HEK293 (cell line): Measurements from ENCODE around the gene ILKAP.
A peak's percentile ranks its signal among the peaks of the same experiment; 100 is the strongest.

ENCODE experiments used
- CTCF ChIA-PET: fragments of 350-600 bp; formaldehyde crosslinking; extraction: SDS; loops from one replicate; lab custom pipeline; 2021; ENCODE audit warnings: antibody characterized with exemption; lab: Yijun Ruan, JAX
- POLR2A ChIA-PET: fragments of 300-600 bp; formaldehyde crosslinking; extraction: SDS; loops from one replicate; lab custom pipeline; 2020; ENCODE audit warnings: antibody characterized with exemption, inconsistent platforms; lab: Yijun Ruan, JAX
- H3K27ac ChIP-seq: fragments of 200-500 bp; sonication (Bioruptor generic); 2 replicates; pipeline ENCODE4 v1.5.1; 2014; ENCODE audit warnings: low read depth, low read length, control low read depth, inconsistent platforms; ENCODE audit errors: extremely low read depth
- H3K36me3 ChIP-seq, 2 experiments: fragments of 200-500 bp in 1 of 2; sonication (Bioruptor generic) in 1 of 2; 1 replicate in 1 of 2; 2 replicates in 1 of 2; pipeline ENCODE4 v1.5.1; 2014 to 2017; ENCODE audit warnings: inconsistent platforms in 2 of 2, low read length in 2 of 2; ENCODE audit not compliant: control insufficient read depth in 2 of 2, insufficient read depth in 1 of 2
- H3K4me1 ChIP-seq: fragments of 200-500 bp; sonication (Bioruptor generic); 2 replicates; pipeline ENCODE4 v1.5.1; 2014; ENCODE audit warnings: mild to moderate bottlenecking, low read length, inconsistent platforms; ENCODE audit not compliant: control insufficient read depth, insufficient read depth
- H3K4me3 ChIP-seq: 2 replicates; pipeline ENCODE4 v1.5.1; 2011; ENCODE audit warnings: low read depth, mild to moderate bottlenecking, control low read depth, low read length, moderate library complexity
- H3K9me3 ChIP-seq: fragments of 200-500 bp; sonication (Bioruptor generic); 2 replicates; pipeline ENCODE4 v1.5.1; 2014; ENCODE audit warnings: low read depth, low read length, inconsistent platforms; ENCODE audit not compliant: control insufficient read depth, insufficient read depth
- BCL11B ChIP-seq: fragments of 450-650 bp; formaldehyde crosslinking; IDR thresholded peaks from 2 replicates; pipeline ENCODE4 v1.5.1; 2016; ENCODE audit warnings: low read depth, missing biosample characterization, missing genetic modification characterization
- EGR2 ChIP-seq: fragments of 450-650 bp; formaldehyde crosslinking; IDR thresholded peaks from 2 replicates; pipeline ENCODE4 v1.5.1; 2016; ENCODE audit warnings: low read depth, missing biosample characterization, missing genetic modification characterization
- GLIS2 ChIP-seq: fragments of 450-650 bp; formaldehyde crosslinking; IDR thresholded peaks from 2 replicates; pipeline ENCODE4 v1.5.1; 2016; ENCODE audit warnings: missing biosample characterization, missing genetic modification characterization
- HOXD13 ChIP-seq: sonication (generic); formaldehyde crosslinking; IDR thresholded peaks from 2 replicates; pipeline ENCODE4 v1.8.0; 2022; ENCODE audit warnings: missing genetic modification reagents, borderline replicate concordance
- IKZF3 ChIP-seq: fragments of 450-650 bp; IDR thresholded peaks from 2 replicates; pipeline ENCODE4 v1.5.0; 2018; ENCODE audit warnings: missing biosample characterization, mild to moderate bottlenecking, missing genetic modification characterization, moderate library complexity
- MYNN ChIP-seq: fragments of 450-650 bp; formaldehyde crosslinking; IDR thresholded peaks from 2 replicates; pipeline ENCODE4 v1.5.1; 2016; ENCODE audit warnings: missing biosample characterization, missing genetic modification characterization, borderline replicate concordance
- SETDB1 ChIP-seq: IDR thresholded peaks from one replicate; pipeline ENCODE4 v1.6.1; 2017; ENCODE audit warnings: mild to moderate bottlenecking, low read length, moderate library complexity, mixed read lengths; ENCODE audit not compliant: insufficient read length
- SP7 ChIP-seq: fragments of 450-650 bp; formaldehyde crosslinking; IDR thresholded peaks from 2 replicates; pipeline ENCODE4 v1.5.1; 2016; ENCODE audit warnings: missing biosample characterization, missing genetic modification characterization
- TRIM28 ChIP-seq: IDR thresholded peaks from 2 replicates; pipeline ENCODE4 v1.6.1; 2011; ENCODE audit warnings: low read length, control low read depth, borderline replicate concordance
- ZEB2 ChIP-seq: fragments of 450-650 bp; formaldehyde crosslinking; IDR thresholded peaks from 2 replicates; pipeline ENCODE4 v1.5.1; 2016; ENCODE audit warnings: missing biosample characterization, missing genetic modification characterization
- ZFHX2 ChIP-seq: fragments of 450-650 bp; formaldehyde crosslinking; conservative IDR thresholded peaks from 2 replicates; pipeline ENCODE4 v1.5.1; 2016; ENCODE audit warnings: missing biosample characterization, missing genetic modification characterization
- ZFP3 ChIP-seq: fragments of 450-650 bp; formaldehyde crosslinking; IDR thresholded peaks from 2 replicates; pipeline ENCODE4 v1.5.1; 2016; ENCODE audit warnings: low read depth, missing biosample characterization, missing genetic modification characterization
- ZFP41 ChIP-seq: fragments of 450-650 bp; formaldehyde crosslinking; IDR thresholded peaks from 2 replicates; pipeline ENCODE4 v1.5.1; 2016; ENCODE audit warnings: missing biosample characterization, missing genetic modification characterization, borderline replicate concordance
- ZNF10 ChIP-seq: fragments of 450-650 bp; formaldehyde crosslinking; IDR thresholded peaks from 2 replicates; pipeline ENCODE4 v1.5.1; 2017; ENCODE audit warnings: missing biosample characterization, missing genetic modification characterization
- ZNF114 ChIP-seq: fragments of 450-650 bp; formaldehyde crosslinking; IDR thresholded peaks from 2 replicates; pipeline ENCODE4 v1.5.0; 2017; ENCODE audit warnings: missing biosample characterization, missing genetic modification characterization
- ZNF16 ChIP-seq: fragments of 450-650 bp; formaldehyde crosslinking; IDR thresholded peaks from 2 replicates; pipeline ENCODE4 v1.5.1; 2016; ENCODE audit warnings: low read depth, missing biosample characterization, missing genetic modification characterization
- ZNF2 ChIP-seq: fragments of 450-650 bp; formaldehyde crosslinking; IDR thresholded peaks from 2 replicates; pipeline ENCODE4 v1.5.1; 2016; ENCODE audit warnings: missing biosample characterization, missing genetic modification characterization
- ZNF274 ChIP-seq, 2 experiments: fragments of 200-500 bp in 1 of 2; fragments of 450-650 bp in 1 of 2; sonication (Bioruptor generic) in 1 of 2; formaldehyde crosslinking in 1 of 2; IDR thresholded peaks; 2 replicates each; pipeline versions ENCODE4 v1.5.1 to v1.6.1; 2014 to 2016; ENCODE audit warnings: borderline replicate concordance in 1 of 2, inconsistent platforms in 1 of 2, low read length in 1 of 2, missing biosample characterization in 1 of 2, missing genetic modification characterization in 1 of 2
- ZNF335 ChIP-seq: fragments of 450-650 bp; formaldehyde crosslinking; conservative IDR thresholded peaks from 2 replicates; pipeline ENCODE4 v1.5.1; 2016; ENCODE audit warnings: missing biosample characterization, missing genetic modification characterization
- ZNF341 ChIP-seq: fragments of 450-650 bp; formaldehyde crosslinking; IDR thresholded peaks from 2 replicates; pipeline ENCODE4; 2016; ENCODE audit warnings: low read depth, missing biosample characterization, missing genetic modification characterization
- ZNF654 ChIP-seq: fragments of 450-650 bp; formaldehyde crosslinking; IDR thresholded peaks from 2 replicates; pipeline ENCODE4 v1.5.1; 2016; ENCODE audit warnings: low read depth, missing biosample characterization, missing genetic modification characterization
- ZNF658 ChIP-seq: fragments of 450-650 bp; formaldehyde crosslinking; IDR thresholded peaks from 2 replicates; pipeline ENCODE4; 2016; ENCODE audit warnings: missing biosample characterization, missing genetic modification characterization
- ZNF677 ChIP-seq: fragments of 450-650 bp; IDR thresholded peaks from 2 replicates; pipeline ENCODE4 v1.5.0; 2018; ENCODE audit warnings: missing biosample characterization, mild to moderate bottlenecking, missing genetic modification characterization, moderate library complexity
- ZNF707 ChIP-seq: fragments of 450-650 bp; formaldehyde crosslinking; IDR thresholded peaks from 2 replicates; pipeline ENCODE4 v1.5.1; 2016; ENCODE audit warnings: missing biosample characterization, missing genetic modification characterization
- TF ChIP-seq, protein P1 (sequence below): fragments of 450-650 bp; formaldehyde crosslinking; IDR thresholded peaks from 2 replicates; pipeline ENCODE4 v1.5.1; 2016; ENCODE audit warnings: missing biosample characterization, missing genetic modification characterization
- TF ChIP-seq, protein P2 (sequence below): fragments of 450-650 bp; formaldehyde crosslinking; IDR thresholded peaks from 2 replicates; pipeline ENCODE4 v1.5.1; 2016; ENCODE audit warnings: missing biosample characterization, missing genetic modification characterization
- TF ChIP-seq, protein P3 (sequence below): fragments of 450-650 bp; formaldehyde crosslinking; IDR thresholded peaks from 2 replicates; pipeline ENCODE4 v1.5.1; 2016; ENCODE audit warnings: missing biosample characterization, missing genetic modification characterization

Gene ILKAP

DNA sequence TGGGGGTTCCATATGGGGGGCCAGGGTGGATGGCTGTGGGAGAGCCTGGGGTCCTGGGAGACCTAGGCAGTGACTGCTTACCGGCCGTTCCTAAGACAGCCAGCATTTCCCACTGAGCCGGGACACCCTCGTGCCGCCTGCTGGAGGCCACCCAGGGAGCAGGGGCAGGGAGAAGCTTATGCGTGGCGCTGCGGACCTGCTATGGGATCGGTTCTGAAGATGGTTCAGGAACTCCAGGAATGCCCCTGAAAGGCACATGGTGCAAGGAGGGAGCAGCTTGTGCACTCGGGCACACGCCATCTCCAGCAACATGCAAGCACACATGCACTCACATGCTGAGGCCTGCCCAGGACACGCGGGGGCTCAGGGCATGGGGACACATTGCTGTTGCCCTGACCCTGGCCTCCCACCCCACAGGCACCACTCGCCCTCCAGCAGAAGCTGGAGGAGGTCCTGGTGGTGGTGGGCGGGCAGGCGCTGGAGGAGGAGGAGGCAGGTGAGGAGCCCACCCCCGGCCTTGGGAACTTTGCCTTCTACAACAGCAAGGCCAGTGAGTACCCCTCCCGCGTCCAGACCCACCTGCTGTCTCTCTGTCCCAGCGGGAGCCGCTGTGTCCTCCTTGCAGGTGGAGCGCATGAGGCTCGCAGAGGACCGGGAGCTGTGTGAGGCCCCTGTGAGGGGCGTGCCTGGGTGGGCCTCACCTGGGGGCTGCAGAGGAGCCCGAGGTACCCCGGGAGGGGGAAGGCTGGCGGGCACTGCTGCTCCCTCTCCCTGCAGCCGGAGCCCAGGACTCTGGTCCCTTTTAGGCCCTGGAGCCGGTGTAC, 60.9 kb downstream of the ILKAP start:
- H3K4me3 ChIP-seq = no peak overlapping the region
- H3K9me3 ChIP-seq = no peaks in the 10 kb centered on the region
- TF ChIP-seq GLIS2 (peak; percentile 24), ZNF341 (tag by site-specific recombination) (0 out of 2 replicates have a peak, but pooled peaks have one; percentile 16), ZFP3 (tag by site-specific recombination) (no peak), SP7 (tag by site-specific recombination) (no peak), ZFHX2 (tag by site-specific recombination) (peak; percentile 80), EGR2 (tag by site-specific recombination) (peak; percentile 67)
- ChIA-PET CTCF (interaction anchor here (0.6 to 0.7 kb wide), 2 partner anchors 42 to 74 kb away, joined by 3 to 6 read pairs; no protein-coding TSS in a partner anchor), POLR2A (interaction anchor here (0.5 kb wide), 1 partner anchor 82 kb away, joined by 3 read pairs; the partner anchor contains the start of gene SCLY)
- H3K4me1 ChIP-seq = no peaks in the 10 kb centered on the region
- H3K36me3 ChIP-seq = no peaks in the 10 kb centered on the region
- H3K27ac ChIP-seq = no peak overlapping the region

DNA sequence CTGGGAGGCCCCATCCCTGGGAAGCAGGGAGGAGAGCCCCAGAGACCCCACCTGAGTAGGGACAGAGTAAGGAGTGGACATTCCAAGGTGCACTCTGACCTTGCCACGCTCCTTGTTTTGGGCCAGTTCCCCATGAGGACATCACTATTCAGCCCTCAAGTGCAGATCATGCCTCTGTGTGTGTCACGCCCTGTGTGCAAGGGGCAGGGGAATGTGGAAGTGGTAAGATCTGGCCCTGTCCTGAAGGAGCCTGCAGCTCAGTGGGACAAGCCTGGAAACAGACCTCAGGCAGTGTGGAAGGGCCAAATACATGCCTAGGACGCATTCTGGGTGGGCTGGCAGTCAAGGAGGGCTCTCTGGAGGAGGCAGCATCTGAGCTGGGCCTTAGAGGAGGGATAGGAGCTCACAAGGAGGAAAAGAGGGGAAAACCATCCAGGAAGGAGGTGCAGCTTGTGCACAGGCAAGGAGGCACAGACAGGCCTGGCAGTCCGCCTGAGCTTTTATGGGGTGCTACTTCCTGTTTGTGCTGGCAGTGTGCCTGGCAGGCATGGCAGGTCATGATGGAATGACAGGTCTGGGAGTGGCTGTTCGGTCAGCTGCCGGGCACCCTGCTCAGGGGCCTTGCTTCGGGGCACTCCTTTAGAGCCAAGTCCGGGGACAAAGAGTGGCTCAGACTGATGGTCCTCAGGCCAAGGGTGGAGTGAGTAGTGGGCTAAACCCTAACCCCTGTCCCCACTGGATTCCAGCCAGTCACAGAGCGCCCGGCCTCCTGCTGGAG, 61.8 kb downstream of the ILKAP start:
- Histone ChIP-seq H3K27ac (no peak overlapping the region; the same call in 1 of the 2 replicates), H3K36me3 (no peaks in the 10 kb centered on the region), H3K4me3 (no peak overlapping the region), H3K9me3 (no peaks in the 10 kb centered on the region), H3K4me1 (no peaks in the 10 kb centered on the region)
- ChIA-PET CTCF (interaction anchor here (0.6 to 0.7 kb wide), 2 partner anchors 41 to 73 kb away, joined by 3 to 6 read pairs; no protein-coding TSS in a partner anchor), POLR2A (no interaction called here)
- TF ChIP-seq ZNF654 (tag by site-specific recombination) (no peak), MYNN (tag by site-specific recombination) (no peak), SETDB1 (no peak), ZEB2 (tag by site-specific recombination) (no peak), ZNF658 (tag by site-specific recombination) (no peak), TRIM28 (no peak), ZNF16 (no peak), ZNF10 (no peak), IKZF3 (tag by site-specific recombination) (no peak), ZNF707 (tag by site-specific recombination) (no peak), ZNF2 (tag by site-specific recombination) (no peak), ZNF114 (tag by site-specific recombination) (no peak), ZNF335 (tag by site-specific recombination) (peak; percentile 70), ZNF274 (IDR thresholded peaks at IDR 0.05; ENCODE audit: low read length) (no peak), ZNF274 (tag by site-specific recombination; IDR thresholded peaks at IDR 0.05; ENCODE audit: borderline replicate concordance) (no peak), HOXD13 (CRISPR knock-in tag) (no peak), BCL11B (no peak), ZFP41 (no peak), ZNF677 (tag by site-specific recombination) (no peak)
- TF ChIP-seq, protein P1, sequence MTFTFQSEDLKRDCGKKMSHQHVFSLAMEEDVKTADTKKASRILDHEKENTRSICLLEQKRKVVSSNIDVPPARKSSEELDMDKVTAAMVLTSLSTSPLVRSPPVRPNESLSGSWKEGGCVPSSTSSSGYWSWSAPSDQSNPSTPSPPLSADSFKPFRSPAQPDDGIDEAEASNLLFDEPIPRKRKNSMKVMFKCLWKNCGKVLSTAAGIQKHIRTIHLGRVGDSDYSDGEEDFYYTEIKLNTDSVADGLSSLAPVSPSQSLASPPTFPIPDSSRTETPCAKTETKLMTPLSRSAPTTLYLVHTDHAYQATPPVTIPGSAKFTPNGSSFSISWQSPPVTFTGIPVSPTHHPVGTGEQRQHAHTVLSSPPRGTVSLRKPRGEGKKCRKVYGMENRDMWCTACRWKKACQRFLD = no peak
- TF ChIP-seq, protein P2, sequence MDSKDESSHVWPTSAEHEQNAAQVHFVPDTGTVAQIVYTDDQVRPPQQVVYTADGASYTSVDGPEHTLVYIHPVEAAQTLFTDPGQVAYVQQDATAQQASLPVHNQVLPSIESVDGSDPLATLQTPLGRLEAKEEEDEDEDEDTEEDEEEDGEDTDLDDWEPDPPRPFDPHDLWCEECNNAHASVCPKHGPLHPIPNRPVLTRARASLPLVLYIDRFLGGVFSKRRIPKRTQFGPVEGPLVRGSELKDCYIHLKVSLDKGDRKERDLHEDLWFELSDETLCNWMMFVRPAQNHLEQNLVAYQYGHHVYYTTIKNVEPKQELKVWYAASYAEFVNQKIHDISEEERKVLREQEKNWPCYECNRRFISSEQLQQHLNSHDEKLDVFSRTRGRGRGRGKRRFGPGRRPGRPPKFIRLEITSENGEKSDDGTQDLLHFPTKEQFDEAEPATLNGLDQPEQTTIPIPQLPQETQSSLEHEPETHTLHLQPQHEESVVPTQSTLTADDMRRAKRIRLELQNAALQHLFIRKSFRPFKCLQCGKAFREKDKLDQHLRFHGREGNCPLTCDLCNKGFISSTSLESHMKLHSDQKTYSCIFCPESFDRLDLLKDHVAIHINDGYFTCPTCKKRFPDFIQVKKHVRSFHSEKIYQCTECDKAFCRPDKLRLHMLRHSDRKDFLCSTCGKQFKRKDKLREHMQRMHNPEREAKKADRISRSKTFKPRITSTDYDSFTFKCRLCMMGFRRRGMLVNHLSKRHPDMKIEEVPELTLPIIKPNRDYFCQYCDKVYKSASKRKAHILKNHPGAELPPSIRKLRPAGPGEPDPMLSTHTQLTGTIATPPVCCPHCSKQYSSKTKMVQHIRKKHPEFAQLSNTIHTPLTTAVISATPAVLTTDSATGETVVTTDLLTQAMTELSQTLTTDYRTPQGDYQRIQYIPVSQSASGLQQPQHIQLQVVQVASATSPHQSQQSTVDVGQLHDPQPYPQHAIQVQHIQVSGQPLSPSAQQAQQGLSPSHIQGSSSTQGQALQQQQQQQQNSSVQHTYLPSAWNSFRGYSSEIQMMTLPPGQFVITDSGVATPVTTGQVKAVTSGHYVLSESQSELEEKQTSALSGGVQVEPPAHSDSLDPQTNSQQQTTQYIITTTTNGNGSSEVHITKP (tag by site-specific recombination) = peak; percentile 50; the same call in 1 of the 2 replicates
- TF ChIP-seq, protein P3, sequence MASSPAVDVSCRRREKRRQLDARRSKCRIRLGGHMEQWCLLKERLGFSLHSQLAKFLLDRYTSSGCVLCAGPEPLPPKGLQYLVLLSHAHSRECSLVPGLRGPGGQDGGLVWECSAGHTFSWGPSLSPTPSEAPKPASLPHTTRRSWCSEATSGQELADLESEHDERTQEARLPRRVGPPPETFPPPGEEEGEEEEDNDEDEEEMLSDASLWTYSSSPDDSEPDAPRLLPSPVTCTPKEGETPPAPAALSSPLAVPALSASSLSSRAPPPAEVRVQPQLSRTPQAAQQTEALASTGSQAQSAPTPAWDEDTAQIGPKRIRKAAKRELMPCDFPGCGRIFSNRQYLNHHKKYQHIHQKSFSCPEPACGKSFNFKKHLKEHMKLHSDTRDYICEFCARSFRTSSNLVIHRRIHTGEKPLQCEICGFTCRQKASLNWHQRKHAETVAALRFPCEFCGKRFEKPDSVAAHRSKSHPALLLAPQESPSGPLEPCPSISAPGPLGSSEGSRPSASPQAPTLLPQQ (tag by site-specific recombination) = no peak
